Measurements from ENCODE around the gene ZNF189. TPM values are rescaled to one million over a fixed set of nuclear protein-coding genes. Genes with fewer than 3 reads are reported as not detected.

Gene ZNF189
- total RNA-seq, 1 experiment from 2014 or later, result 15.8 TPM

DNA sequence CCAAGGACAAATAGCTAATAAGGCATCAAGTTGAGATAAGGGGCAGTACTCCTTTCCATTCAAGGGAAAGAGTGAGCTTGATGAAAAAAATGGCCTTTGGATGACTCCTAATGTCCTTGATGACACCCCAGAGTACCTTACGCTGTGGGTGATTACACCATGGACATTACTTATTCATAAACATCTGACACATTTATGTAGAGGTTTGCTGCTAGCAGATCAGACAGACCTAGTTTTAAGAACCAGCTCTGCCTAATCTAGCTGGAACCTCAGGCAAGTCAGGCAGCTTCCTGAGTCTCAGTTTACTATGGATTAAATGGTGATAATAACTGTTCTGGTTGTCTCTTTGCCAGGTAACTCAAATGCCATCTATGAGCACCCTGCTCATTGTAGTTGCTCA, 34.1 kb downstream of the ZNF189 start:
- no CpG with 5 or more reads among the region's 1 CpG for WGBS (ENCODE audit: extremely low coverage, insufficient read length, low lambda C conversion rate)

More for the DNA sequence above, 34.1 kb downstream of the ZNF189 start:
- Histone ChIP-seq H3T11ph (ENCODE audit: low read length) (no peak overlapping the region), H2AFZ (ENCODE audit: low read length) (no peak overlapping the region), H4K91ac (ENCODE audit: insufficient read length, low read depth, low read length) (no peak overlapping the region), H2BK120ac (ENCODE audit: low read depth, low read length, poor library complexity, severe bottlenecking) (no peak overlapping the region), H3K27ac (ENCODE audit: insufficient read length, low read depth, low read length) (no peak overlapping the region), H2AK5ac (ENCODE audit: insufficient read length, low read length) (no peak overlapping the region), H4K5ac (ENCODE audit: insufficient read length, low read depth, low read length) (no peak overlapping the region), H3K23ac (ENCODE audit: insufficient read length, low read depth, low read length) (no peak overlapping the region), H3K4me1 (ENCODE audit: insufficient read depth, low read length) (no peaks in the 10 kb centered on the region), H4K20me1 (ENCODE audit: control insufficient read depth, insufficient read depth, insufficient read length) (no peaks in the 10 kb centered on the region), H3K56ac (ENCODE audit: insufficient read length, low read depth, low read length) (no peak overlapping the region), H3K9me3 (ENCODE audit: control insufficient read depth, low read depth, low read length) (no peaks in the 10 kb centered on the region), H3K9ac (ENCODE audit: extremely low read depth, insufficient read length, low read length) (no peak overlapping the region), H2BK15ac (ENCODE audit: low read depth, low read length) (no peak overlapping the region), H2BK20ac (ENCODE audit: low read depth, low read length, poor library complexity, severe bottlenecking) (no peak overlapping the region), H3K79me2 (ENCODE audit: insufficient read depth, low read length) (no peaks in the 10 kb centered on the region), H2BK5ac (ENCODE audit: insufficient read length, low read length) (no peak overlapping the region), H3K23me2 (ENCODE audit: insufficient read length, low read depth, low read length, poor library complexity, severe bottlenecking) (no peaks in the 10 kb centered on the region), H3K4ac (ENCODE audit: low read depth, low read length) (no peak overlapping the region), H3K27me3 (ENCODE audit: insufficient read depth, low read length) (no peaks in the 10 kb centered on the region), H3K18ac (ENCODE audit: insufficient read length, low read depth, low read length) (no peak overlapping the region), H3K4me2 (ENCODE audit: insufficient read depth, insufficient read length, low read length) (no peak overlapping the region), H2BK12ac (ENCODE audit: insufficient read length, low read depth, low read length) (no peak overlapping the region), H4K8ac (replicated peaks; ENCODE audit: insufficient read length, low read depth, low read length) (no peak overlapping the region), H3K79me1 (ENCODE audit: insufficient read depth, low read depth, low read length, poor library complexity, severe bottlenecking) (no peaks in the 10 kb centered on the region), H3K14ac (ENCODE audit: insufficient read depth, low read length) (no peak overlapping the region)
- DNase-seq, result no peak
- no peaks in the 10 kb centered on the region for H3K36me3 Mint-ChIP-seq (ENCODE audit: insufficient read depth in 1 of 3, low read depth in 3 of 3)
- H3K27me3 Mint-ChIP-seq (ENCODE audit: low read depth), result peaks cover 1% of the 10 kb centered on the region
- no peaks in the 10 kb centered on the region for H3K4me1 Mint-ChIP-seq
- no peak overlapping the region for H3K27ac Mint-ChIP-seq
- TF ChIP-seq, protein P1, sequence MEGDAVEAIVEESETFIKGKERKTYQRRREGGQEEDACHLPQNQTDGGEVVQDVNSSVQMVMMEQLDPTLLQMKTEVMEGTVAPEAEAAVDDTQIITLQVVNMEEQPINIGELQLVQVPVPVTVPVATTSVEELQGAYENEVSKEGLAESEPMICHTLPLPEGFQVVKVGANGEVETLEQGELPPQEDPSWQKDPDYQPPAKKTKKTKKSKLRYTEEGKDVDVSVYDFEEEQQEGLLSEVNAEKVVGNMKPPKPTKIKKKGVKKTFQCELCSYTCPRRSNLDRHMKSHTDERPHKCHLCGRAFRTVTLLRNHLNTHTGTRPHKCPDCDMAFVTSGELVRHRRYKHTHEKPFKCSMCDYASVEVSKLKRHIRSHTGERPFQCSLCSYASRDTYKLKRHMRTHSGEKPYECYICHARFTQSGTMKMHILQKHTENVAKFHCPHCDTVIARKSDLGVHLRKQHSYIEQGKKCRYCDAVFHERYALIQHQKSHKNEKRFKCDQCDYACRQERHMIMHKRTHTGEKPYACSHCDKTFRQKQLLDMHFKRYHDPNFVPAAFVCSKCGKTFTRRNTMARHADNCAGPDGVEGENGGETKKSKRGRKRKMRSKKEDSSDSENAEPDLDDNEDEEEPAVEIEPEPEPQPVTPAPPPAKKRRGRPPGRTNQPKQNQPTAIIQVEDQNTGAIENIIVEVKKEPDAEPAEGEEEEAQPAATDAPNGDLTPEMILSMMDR (conservative IDR thresholded peaks at IDR 0.05), result no peak
- H3K9me3 Mint-ChIP-seq, result no peaks in the 10 kb centered on the region
- no peak overlapping the region for H3K4me3 Mint-ChIP-seq
